DND-41 (cell line): ENCODE data around the gene RNU1-1.
"Not testable (repeated sequence)": the region's sequence is repeated elsewhere in the genome, so short reads cannot be mapped to it uniquely, and the experiment has no call there.

Experiments used
- EZH2 ChIP-seq: IDR thresholded peaks from 3 replicates; pipeline ENCODE4 v1.6.1; 2012; ENCODE audit warnings: borderline replicate concordance, low read depth, mild to moderate bottlenecking, moderate library complexity, low read length, inconsistent platforms; ENCODE audit not compliant: severe bottlenecking
- TF ChIP-seq, protein P1 (sequence below): IDR thresholded peaks from 2 replicates; pipeline ENCODE4 v1.5.1; 2012; ENCODE audit warnings: borderline replicate concordance, low read length, moderate library complexity, mild to moderate bottlenecking; ENCODE audit not compliant: poor library complexity, severe bottlenecking; ENCODE audit errors: extremely low read depth

DNA sequence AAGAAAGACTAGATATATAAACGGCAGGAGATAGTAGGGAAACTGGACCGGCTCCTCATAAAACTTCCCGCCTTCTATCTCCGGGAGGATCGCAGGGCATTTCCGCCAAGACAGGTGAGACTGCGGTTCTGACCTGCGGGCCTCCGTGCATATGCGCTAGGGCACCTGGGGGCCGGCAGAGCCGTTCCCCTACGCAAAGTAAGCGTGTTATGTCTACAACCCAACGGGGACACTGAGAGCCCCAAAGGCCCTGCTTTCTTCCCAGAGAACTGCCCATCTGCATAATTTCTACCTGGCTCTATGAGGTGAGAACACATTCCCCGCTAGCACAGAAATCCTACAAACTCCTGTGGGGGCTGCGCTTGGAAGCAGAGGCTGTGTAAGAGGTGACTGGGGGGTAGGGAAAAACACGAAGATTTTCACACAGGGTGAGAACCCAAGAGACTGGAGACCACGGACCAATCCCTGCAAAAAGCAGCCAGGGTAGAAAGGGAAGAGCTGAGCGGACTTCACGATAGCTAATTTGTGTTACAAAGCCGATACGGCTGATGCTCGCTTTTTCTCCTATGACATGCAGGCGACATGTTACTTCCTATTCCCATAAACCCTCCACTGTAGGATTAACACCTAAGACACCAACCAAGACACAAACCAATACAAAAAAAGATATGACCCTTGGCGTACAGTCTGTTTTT, 526 bp downstream of the RNU1-1 start:
- TF ChIP-seq, protein P1, sequence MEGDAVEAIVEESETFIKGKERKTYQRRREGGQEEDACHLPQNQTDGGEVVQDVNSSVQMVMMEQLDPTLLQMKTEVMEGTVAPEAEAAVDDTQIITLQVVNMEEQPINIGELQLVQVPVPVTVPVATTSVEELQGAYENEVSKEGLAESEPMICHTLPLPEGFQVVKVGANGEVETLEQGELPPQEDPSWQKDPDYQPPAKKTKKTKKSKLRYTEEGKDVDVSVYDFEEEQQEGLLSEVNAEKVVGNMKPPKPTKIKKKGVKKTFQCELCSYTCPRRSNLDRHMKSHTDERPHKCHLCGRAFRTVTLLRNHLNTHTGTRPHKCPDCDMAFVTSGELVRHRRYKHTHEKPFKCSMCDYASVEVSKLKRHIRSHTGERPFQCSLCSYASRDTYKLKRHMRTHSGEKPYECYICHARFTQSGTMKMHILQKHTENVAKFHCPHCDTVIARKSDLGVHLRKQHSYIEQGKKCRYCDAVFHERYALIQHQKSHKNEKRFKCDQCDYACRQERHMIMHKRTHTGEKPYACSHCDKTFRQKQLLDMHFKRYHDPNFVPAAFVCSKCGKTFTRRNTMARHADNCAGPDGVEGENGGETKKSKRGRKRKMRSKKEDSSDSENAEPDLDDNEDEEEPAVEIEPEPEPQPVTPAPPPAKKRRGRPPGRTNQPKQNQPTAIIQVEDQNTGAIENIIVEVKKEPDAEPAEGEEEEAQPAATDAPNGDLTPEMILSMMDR, result not testable (repeated sequence)
- TF ChIP-seq EZH2, result not testable (repeated sequence)
